Glutamatergic neuron (in vitro differentiated cells): ENCODE data around the gene PEX14. TPM values are rescaled to one million over a fixed set of nuclear protein-coding genes. Genes with fewer than 3 reads are reported as not detected.

ENCODE experiments used
- DNase-seq: peaks from one replicate; pipeline ENCODE4 v3.0.0; 2022
- H3K27ac Mint-ChIP-seq: one replicate; pipeline ENCODE4 v1.8.0; 2020; ENCODE audit warnings: mild to moderate bottlenecking, mixed read lengths, inconsistent platforms; ENCODE audit not compliant: unreplicated experiment
- H3K27me3 Mint-ChIP-seq: one replicate; pipeline ENCODE4 v1.8.0; 2020; ENCODE audit warnings: mild to moderate bottlenecking, moderate library complexity, mixed read lengths, inconsistent platforms; ENCODE audit not compliant: unreplicated experiment
- H3K36me3 Mint-ChIP-seq: one replicate; pipeline ENCODE4 v1.8.0; 2020; ENCODE audit warnings: mild to moderate bottlenecking, mixed read lengths, inconsistent platforms; ENCODE audit not compliant: unreplicated experiment
- H3K4me1 Mint-ChIP-seq: one replicate; pipeline ENCODE4 v1.8.0; 2020; ENCODE audit warnings: mild to moderate bottlenecking, low read depth, mixed read lengths, inconsistent platforms; ENCODE audit not compliant: unreplicated experiment
- H3K4me3 Mint-ChIP-seq: one replicate; pipeline ENCODE4 v1.8.0; 2020; ENCODE audit warnings: mild to moderate bottlenecking, mixed read lengths, inconsistent platforms; ENCODE audit not compliant: unreplicated experiment
- H3K9me3 Mint-ChIP-seq: one replicate; pipeline ENCODE4 v1.8.0; 2020; ENCODE audit warnings: mild to moderate bottlenecking, moderate library complexity, mixed read lengths, inconsistent platforms; ENCODE audit not compliant: unreplicated experiment
- CTCF ChIP-seq: fragments of 200-600 bp; sonication (generic); IDR thresholded peaks from one replicate; pipeline ENCODE4 v1.5.0; 2021; ENCODE audit not compliant: partially characterized antibody, unreplicated experiment
- total RNA-seq: library from RNA; stranded (reverse); fragmentation: NEBNext Ultra II Directional; extraction: Animal tissue kit (Norgen Biotek cat#: 25700); gene quantifications from one replicate; pipeline ENCODE4 v1.2.1, GENCODE V29; 2021; ENCODE audit not compliant: unreplicated experiment

The PEX14 gene
- total RNA-seq, 1 donor from 2014 or later = 25.8 TPM

- H3K9me3 Mint-ChIP-seq = peaks cover 4% of the 10 kb centered on the region
- H3K36me3 Mint-ChIP-seq = no peaks in the 10 kb centered on the region
- DNase-seq = no peak
- H3K27me3 Mint-ChIP-seq = peaks cover 3% of the 10 kb centered on the region
- no peak overlapping the region for H3K27ac Mint-ChIP-seq
- peaks cover 63% of the 10 kb centered on the region for H3K4me1 Mint-ChIP-seq
- H3K4me3 Mint-ChIP-seq = peak overlapping the region; percentile 9
- no peak for TF ChIP-seq CTCF
Observed at GRCh38 chr1:10514490-10515235, 39.9 kb downstream of the PEX14 start.

- TF ChIP-seq CTCF = no peak
- peaks cover 58% of the 10 kb centered on the region for H3K4me1 Mint-ChIP-seq
- DNase-seq = no peak
Observed at GRCh38 chr1:10515301-10515975, 40.7 kb downstream of the PEX14 start.

GRCh38 chr1:10515976-10516750, 41.4 kb downstream of the PEX14 start:
- H3K9me3 Mint-ChIP-seq = peaks cover 6% of the 10 kb centered on the region
- no peaks in the 10 kb centered on the region for H3K36me3 Mint-ChIP-seq
- H3K27me3 Mint-ChIP-seq = peaks cover 5% of the 10 kb centered on the region
- no peak for DNase-seq
- peaks cover 54% of the 10 kb centered on the region for H3K4me1 Mint-ChIP-seq
- H3K27ac Mint-ChIP-seq = no peak overlapping the region
- no peak for TF ChIP-seq CTCF
- no peak overlapping the region for H3K4me3 Mint-ChIP-seq

More at GRCh38 chr1:10515301-10515975, 40.7 kb downstream of the PEX14 start:
- H3K36me3 Mint-ChIP-seq = no peaks in the 10 kb centered on the region
- H3K9me3 Mint-ChIP-seq = peaks cover 4% of the 10 kb centered on the region
- peaks cover 3% of the 10 kb centered on the region for H3K27me3 Mint-ChIP-seq
- H3K4me3 Mint-ChIP-seq = no peak overlapping the region
- H3K27ac Mint-ChIP-seq = no peak overlapping the region

GRCh38 chr1:10516925-10517676, 42.4 kb downstream of the PEX14 start:
- no peak for TF ChIP-seq CTCF
- H3K27ac Mint-ChIP-seq = no peak overlapping the region
- no peak overlapping the region for H3K4me3 Mint-ChIP-seq

More at GRCh38 chr1:10516925-10517676, 42.4 kb downstream of the PEX14 start:
- peaks cover 5% of the 10 kb centered on the region for H3K27me3 Mint-ChIP-seq
- no peak for DNase-seq
- peaks cover 54% of the 10 kb centered on the region for H3K4me1 Mint-ChIP-seq
- peaks cover 6% of the 10 kb centered on the region for H3K9me3 Mint-ChIP-seq
- no peaks in the 10 kb centered on the region for H3K36me3 Mint-ChIP-seq
